T-helper 1 cell (primary cell): Measurements from ENCODE around the gene KRTAP19-8.

Experiments
- DNase-seq, 5 donors: peaks; one replicate each; pipeline ENCODE4 v3.0.0-alpha.2; 2012 to 2020

KRTAP19-8 gene

DNA sequence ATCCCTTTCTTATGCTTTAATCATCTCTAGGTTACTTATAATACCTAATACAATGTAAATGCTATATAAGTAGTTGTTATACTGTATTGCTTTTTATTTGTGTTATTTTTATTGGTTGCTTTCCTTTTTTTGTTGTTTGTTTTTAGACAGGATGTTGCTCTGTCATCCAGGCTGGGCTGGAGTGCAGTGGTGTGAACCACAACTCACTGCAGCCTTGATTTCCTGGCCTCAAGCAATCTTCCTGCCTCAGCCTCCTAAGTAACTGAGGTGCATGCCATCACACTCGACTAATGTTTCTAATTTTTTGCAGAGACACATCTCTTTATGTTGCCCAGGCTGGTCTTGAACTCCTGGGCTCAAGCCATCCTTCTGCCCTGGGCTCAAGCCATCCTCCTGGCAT lies 26.9 kb downstream of the KRTAP19-8 start:
- peak in 1 of 5 donors; percentile 75 for DNase-seq

DNA sequence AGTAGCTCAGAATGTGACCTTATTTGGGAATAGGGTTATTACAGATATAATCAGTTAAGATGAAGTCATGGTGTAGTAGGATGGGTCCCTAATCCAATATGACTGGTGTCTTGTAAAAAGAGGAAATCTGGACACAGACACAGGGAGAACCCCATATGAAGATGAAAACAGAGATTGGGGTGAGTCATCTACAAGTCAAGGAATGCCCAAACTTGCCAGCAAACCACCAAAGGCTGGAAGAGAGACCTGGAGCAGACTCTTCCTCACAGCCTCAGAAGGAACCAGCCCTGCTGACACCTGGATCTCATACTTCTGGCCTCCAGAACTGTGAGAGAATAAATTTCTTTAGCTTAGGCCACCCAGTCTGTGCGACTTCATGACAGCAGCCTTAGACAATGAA lies 29.9 kb downstream of the KRTAP19-8 start:
- no peak for DNase-seq

DNA sequence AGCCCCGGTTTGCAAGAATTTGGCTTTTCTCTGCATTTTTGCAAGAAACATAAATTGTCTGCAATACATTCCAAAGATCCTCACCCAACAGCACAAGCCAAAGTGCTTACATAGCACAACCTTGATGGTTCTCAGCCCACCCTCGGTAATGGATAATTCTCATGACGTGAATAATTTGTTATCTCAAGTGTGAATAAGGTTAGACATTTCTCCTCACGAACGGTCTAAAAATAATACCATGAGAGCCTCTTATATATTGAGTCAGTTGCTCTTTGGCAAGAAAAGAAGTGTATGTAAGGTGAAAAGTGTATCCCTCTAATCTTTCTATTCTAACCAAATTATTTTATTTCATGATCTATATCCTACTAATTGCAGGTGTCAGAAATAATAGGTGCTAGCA lies 33.3 kb downstream of the KRTAP19-8 start:
- no peak for DNase-seq

DNA sequence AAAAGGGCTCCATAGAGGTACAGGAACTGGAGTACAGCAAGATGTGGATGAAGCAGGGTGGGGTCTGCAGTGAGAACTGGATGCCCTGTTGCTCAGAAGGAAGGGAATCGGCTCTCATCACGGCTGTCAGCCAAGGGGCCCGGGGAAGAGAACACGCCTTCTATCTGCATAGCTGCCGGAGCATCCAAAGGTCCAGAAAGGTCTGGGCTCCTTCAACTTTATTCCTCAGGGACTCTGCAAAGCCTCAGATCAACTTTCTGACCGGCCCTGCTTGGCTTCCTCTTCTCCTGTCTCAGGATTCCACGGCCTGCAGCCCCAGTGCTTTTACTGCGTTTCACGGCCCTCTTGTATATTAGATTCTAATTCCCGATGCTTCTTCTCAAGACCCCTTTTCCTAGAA lies 34.8 kb downstream of the KRTAP19-8 start:
- no peak for DNase-seq

DNA sequence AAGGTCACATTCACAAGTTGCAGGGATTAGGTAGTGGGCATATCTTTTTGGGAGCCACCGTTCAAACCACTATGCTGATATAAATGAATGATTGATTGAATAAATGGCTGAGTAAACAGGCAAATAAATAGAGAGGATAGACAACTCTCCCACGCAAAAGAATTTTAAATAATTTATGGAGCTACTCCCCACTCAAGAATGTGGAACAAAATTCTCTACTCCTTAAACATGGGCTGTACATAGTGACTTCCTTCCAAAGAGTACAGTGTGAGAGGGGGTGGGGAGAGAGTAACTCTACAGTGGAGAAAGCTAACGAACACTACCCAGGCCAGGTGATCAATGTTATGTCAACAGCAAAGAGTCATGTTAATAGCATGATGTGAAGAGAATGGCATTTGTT lies 40.7 kb downstream of the KRTAP19-8 start:
- no peak for DNase-seq

DNA sequence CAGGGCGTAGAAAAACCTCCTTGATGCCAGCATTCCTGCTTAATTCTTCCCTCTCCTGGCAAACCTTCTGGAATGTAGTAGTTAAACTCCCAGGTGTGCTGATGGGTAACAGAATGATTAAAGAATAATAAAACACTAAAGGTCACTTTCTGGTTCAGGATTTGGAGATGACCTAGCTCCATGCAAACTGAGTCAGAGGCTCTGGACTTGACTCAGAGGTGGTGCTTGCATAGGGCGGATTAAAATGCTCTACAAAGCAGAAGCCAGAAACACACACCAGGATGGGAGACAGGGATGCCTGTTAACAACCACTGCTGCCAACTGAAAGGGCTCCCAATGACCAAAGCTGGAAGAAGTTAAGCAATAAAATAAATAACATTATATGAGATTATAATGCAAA lies 41.5 kb downstream of the KRTAP19-8 start:
- no peak for DNase-seq

DNA sequence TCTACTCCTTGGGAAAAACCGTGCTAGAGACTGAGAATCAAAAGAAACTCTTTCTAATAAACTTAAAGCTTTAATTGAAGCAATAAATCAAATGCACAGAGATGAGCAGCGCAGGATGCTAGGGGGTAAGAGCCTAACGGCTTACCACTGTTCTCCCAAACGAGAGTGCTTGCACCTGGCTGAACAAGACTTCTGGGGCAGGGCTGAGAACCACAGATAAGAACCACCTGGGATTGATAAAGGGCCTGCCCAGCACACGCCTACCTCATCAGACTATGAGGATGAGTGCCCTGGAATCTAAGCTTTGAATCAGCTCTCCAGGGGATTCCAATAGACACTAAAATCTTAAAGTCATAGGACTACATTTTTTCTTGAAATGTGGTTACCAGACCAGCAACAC lies 43.3 kb downstream of the KRTAP19-8 start:
- no peak for DNase-seq

DNA sequence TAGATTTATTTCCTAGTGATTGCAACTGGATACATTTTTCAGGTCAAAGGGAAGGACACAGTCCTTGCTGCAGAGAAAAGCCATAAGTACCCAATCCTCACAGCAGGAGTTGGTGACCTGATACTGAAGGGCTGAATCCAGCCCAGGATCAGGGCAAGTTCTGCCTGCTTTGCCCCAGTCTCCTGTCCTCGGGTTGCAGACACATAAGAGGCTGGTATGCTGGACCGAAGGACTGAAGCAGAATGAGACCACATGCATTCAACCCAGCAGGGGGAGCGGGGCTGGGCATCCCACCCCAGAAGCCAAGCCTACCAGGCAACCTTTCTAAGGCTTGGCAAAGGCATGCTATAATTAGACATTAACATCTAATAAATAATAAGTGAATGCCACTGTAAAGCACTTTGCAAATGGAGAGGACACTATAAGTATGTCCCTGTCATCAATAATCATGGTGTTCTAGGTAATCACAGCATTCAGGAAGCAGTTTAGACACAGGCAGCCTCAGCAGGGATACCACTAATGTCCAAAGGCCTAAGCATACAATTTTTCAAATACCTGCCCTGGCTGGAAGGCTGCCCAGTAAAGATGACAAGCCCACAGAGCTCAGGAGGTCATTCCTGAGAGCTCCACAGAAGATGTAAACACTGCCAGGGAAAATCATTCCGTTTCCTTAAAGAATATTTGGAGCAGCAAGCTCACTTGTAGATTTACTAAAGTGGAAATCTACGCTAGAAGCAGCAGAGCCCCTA lies 47.6 kb downstream of the KRTAP19-8 start:
- DNase-seq = no peak

DNA sequence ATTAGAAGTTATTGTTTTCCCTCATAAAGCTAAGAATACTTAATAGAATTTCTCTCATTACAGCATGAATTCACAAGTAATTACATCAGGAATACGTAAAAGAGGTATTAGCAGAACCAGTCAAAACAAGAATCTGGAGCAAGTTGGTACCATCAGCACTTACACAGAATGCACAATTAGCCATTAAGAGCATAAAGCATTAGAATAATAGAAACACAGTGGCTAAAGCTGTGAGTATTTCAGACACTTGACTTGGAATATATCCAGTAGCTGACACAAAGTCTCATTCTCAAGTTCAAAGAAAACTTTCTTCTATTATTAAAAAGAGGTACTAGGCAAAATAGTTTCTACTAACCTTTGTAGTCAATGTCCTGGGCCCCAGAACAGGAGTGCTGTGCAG lies 49.6 kb downstream of the KRTAP19-8 start:
- DNase-seq = no peak
